B cell (primary cell): ENCODE results near the gene RAB8B. TPM values are rescaled to one million over a fixed set of nuclear protein-coding genes. Genes with fewer than 3 reads are reported as not detected.

Experiments
- ATAC-seq: fragments of 200-7000 bp; cut with Tn5 transposase; one replicate; pipeline ENCODE4 v1.10.0; 2021; ENCODE audit warnings: low read depth, mild to moderate bottlenecking, moderate number of reproducible peaks, moderate library complexity
- CTCF ChIA-PET: fragments of 350-600 bp; sonication (Branson Sonifier 250); formaldehyde crosslinking; loops from one replicate; lab custom pipeline; 2021; ENCODE audit warnings: antibody characterized with exemption, inconsistent platforms; lab: Charles Lee
- POLR2A ChIA-PET: fragments of 350-600 bp; sonication (Branson Sonifier 250); formaldehyde crosslinking; loops from one replicate; lab custom pipeline; 2021; ENCODE audit warnings: antibody characterized with exemption; lab: Charles Lee
- DNase-seq: peaks from one replicate; pipeline ENCODE4 v3.0.0; 2013
- H2AFZ ChIP-seq: 2 replicates; pipeline ENCODE4 v1.6.1; 2012; ENCODE audit warnings: mild to moderate bottlenecking, low read depth, low read length; ENCODE audit not compliant: insufficient read depth, poor library complexity, severe bottlenecking
- H3K27ac ChIP-seq, 2 donors: 1 replicate in 1 of 2; 2 replicates in 1 of 2; pipeline ENCODE4 v1.5.1; 2012 to 2013; ENCODE audit warnings: low read length in 2 of 2, mild to moderate bottlenecking in 2 of 2, moderate library complexity in 1 of 2
- H3K27me3 ChIP-seq, 4 experiments: fragments of 200-600 bp in 1 of 4; sonication (generic) in 1 of 4; replicated peaks in 1 of 4; 1 replicate in 2 of 4; 2 replicates in 2 of 4; pipeline versions ENCODE4 v1.6.1 to v1.7.0; 2013 to 2016; ENCODE audit warnings: low read length in 3 of 4, mild to moderate bottlenecking in 2 of 4, mixed read lengths in 1 of 4, moderate library complexity in 1 of 4; ENCODE audit not compliant: insufficient read depth in 4 of 4, control insufficient read depth in 3 of 4; ENCODE audit errors: control extremely low read depth in 1 of 4
- H3K36me3 ChIP-seq, 2 experiments: replicated peaks in 1 of 2; 1 replicate in 1 of 2; 2 replicates in 1 of 2; pipeline versions ENCODE4 v1.6.1 to v1.7.1; 2013; ENCODE audit warnings: low read length in 1 of 2; ENCODE audit not compliant: insufficient read depth in 2 of 2, control insufficient read depth in 1 of 2; ENCODE audit errors: control extremely low read depth in 1 of 2, extremely low read depth in 1 of 2
- H3K4me1 ChIP-seq, 2 donors: fragments of 200-600 bp in 1 of 2; sonication (generic) in 1 of 2; 1 replicate in 1 of 2; 2 replicates in 1 of 2; pipeline versions ENCODE4 v1.5.1 to v1.6.1; 2013 to 2017; ENCODE audit warnings: low read length in 2 of 2; ENCODE audit not compliant: control insufficient read depth in 2 of 2, insufficient read depth in 2 of 2
- H3K4me2 ChIP-seq: replicated peaks from 2 replicates; pipeline ENCODE3; 2012; ENCODE audit warnings: mild to moderate bottlenecking, low read depth, low read length; ENCODE audit not compliant: poor library complexity, severe bottlenecking
- H3K4me3 ChIP-seq, 5 experiments: fragments of 200-600 bp in 1 of 5; sonication (generic) in 1 of 5; 1 replicate in 3 of 5; 2 replicates in 2 of 5; pipeline versions ENCODE4 v1.5.1 to v1.7.0; 2011 to 2016; ENCODE audit warnings: low read length in 4 of 5, mild to moderate bottlenecking in 4 of 5, low read depth in 2 of 5, control low read depth in 1 of 5, moderate library complexity in 1 of 5; ENCODE audit not compliant: insufficient read depth in 1 of 5; ENCODE audit errors: control extremely low read depth in 1 of 5, extremely low read depth in 1 of 5
- H3K79me2 ChIP-seq: fragments of 200-600 bp; sonication (generic); one replicate; pipeline ENCODE4 v1.6.0; 2016; ENCODE audit warnings: low read length; ENCODE audit not compliant: control insufficient read depth, insufficient read depth
- H3K9ac ChIP-seq: fragments of 200-600 bp; sonication (generic); 2 replicates; pipeline ENCODE4 v1.6.1; 2017; ENCODE audit warnings: mild to moderate bottlenecking, low read length, moderate library complexity
- H3K9me3 ChIP-seq, 3 donors: one replicate each; pipeline versions ENCODE4 v1.6.1 to v1.7.1; 2013; ENCODE audit warnings: low read length in 2 of 3; ENCODE audit not compliant: control insufficient read depth in 2 of 3, insufficient read depth in 1 of 3; ENCODE audit errors: control extremely low read depth in 1 of 3
- H4K20me1 ChIP-seq: 2 replicates; pipeline ENCODE4 v1.6.0; 2012; ENCODE audit warnings: mild to moderate bottlenecking, low read length; ENCODE audit not compliant: insufficient read depth, control insufficient read depth, poor library complexity, severe bottlenecking
- H3K27ac Mint-ChIP-seq: one replicate; pipeline ENCODE4 v1.8.0; 2021; ENCODE audit warnings: mixed read lengths
- H3K27me3 Mint-ChIP-seq: one replicate; pipeline ENCODE4 v1.8.0; 2021; ENCODE audit warnings: mixed read lengths
- H3K4me1 Mint-ChIP-seq: one replicate; pipeline ENCODE4 v1.8.0; 2021; ENCODE audit warnings: mixed read lengths
- H3K4me3 Mint-ChIP-seq: one replicate; pipeline ENCODE4 v1.8.0; 2021; ENCODE audit warnings: mixed read lengths
- H3K9me3 Mint-ChIP-seq: one replicate; pipeline ENCODE4 v1.8.0; 2022; ENCODE audit warnings: mixed read lengths; ENCODE audit not compliant: insufficient read depth
- EZH2 ChIP-seq: IDR thresholded peaks from 2 replicates; pipeline ENCODE4 v1.6.1; 2012; ENCODE audit warnings: borderline replicate concordance, low read depth, mild to moderate bottlenecking, moderate library complexity, low read length; ENCODE audit not compliant: insufficient read depth, poor library complexity, severe bottlenecking
- WGBS: methylation state at CpG from one replicate; pipeline ENCODE4 v1.1.5; 2013; ENCODE audit warnings: missing lambda C conversion rate; ENCODE audit not compliant: insufficient coverage; 5-methylcytosine and 5-hydroxymethylcytosine counted together
- intact Hi-C: fragments of 100-400 bp; cut with micrococcal nuclease; formaldehyde crosslinking; loops from one replicate; pipeline ENCODE4 v1.10.0; 2022
- polyA plus RNA-seq: library from polyadenylated mRNA; depleted of rRNA; stranded (reverse); fragments of >200 nt; gene quantifications from 2 replicates; pipeline ENCODE4 v1.2.3, GENCODE V29; 2012
- total RNA-seq, 2 donors: library from RNA; stranded (reverse); fragments of 120-200 nt in 1 of 2; gene quantifications; 1 replicate in 1 of 2; 2 replicates in 1 of 2; pipeline versions ENCODE4 v1.2.3 to v1.2.4, GENCODE V29; 2013 to 2022
- TF ChIP-seq, protein P1 (sequence below): fragments of 200-600 bp; IDR thresholded peaks from one replicate; pipeline ENCODE4 v1.8.0; 2022; ENCODE audit warnings: antibody characterized with exemption, mild to moderate bottlenecking

RAB8B gene
- total and polyA plus RNA-seq, 2 donors (not counting 1 experiment from before 2014, with no cell fraction given), result 9.6 to 61.3 TPM

DNA sequence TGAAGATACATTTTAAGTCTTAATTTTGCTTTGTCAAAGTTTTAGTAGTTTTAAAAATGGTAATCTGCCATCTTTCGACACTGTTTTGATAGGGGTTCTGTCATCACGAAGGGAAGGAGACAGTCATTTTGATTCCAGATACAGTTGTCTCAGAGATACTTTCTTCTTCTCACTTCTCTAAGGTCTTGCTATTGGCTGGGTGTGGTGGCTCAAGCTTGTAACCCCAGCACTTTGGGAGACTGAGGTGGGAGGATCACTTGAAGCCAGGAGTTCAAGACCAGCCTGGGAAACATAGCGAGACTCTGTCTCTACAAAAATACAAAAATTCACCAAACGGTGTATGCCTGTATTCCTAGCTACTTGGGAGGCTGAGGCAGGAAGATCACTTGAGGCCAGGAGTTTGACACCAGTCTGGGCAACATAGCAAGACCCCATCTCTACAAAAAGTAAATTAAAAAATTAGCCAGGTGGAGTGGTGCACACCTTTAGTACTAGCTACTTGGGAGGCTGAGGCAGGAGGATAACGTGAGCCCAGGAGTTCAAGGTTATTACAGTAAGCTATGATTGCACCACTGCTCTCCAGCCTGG is 3.3 kb downstream of the RAB8B start:
- Mint-ChIP-seq H3K4me3 (peak overlapping the region; percentile 98), H3K27ac (peak overlapping the region; percentile 92), H3K4me1 (peaks cover 82% of the 10 kb centered on the region), H3K9me3 (no peaks in the 10 kb centered on the region), H3K27me3 (no peaks in the 10 kb centered on the region)
- Histone ChIP-seq H2AFZ (no peak overlapping the region), H3K36me3 (peaks cover 0 to 6% of the 10 kb centered on the region in 2 experiments), H3K4me1 (peaks cover 69 to 70% of the 10 kb centered on the region in 2 donors), H3K9me3 (no peaks in the 10 kb centered on the region), H3K79me2 (peaks cover 89% of the 10 kb centered on the region), H4K20me1 (peaks cover 17% of the 10 kb centered on the region), H3K4me3 (peak overlapping the region; percentile 21 to 95 (median 62)), H3K27ac (peak overlapping the region; percentile 92 to 93), H3K27me3 (no peaks in the 10 kb centered on the region), H3K4me2 (peak overlapping the region; percentile 93), H3K9ac (peak overlapping the region; percentile 55)
- ATAC-seq (no peak), DNase-seq (no peak)
- POLR2A ChIA-PET, result interaction anchor here (1.6 kb wide), 2 partner anchors 82 to 84 kb away, joined by 3 read pairs; no protein-coding TSS in a partner anchor
- intact Hi-C loops, result loop anchor here (5.0 kb wide), 2 partner anchors 35 to 285 kb away; no protein-coding TSS in a partner anchor
- WGBS, result 80% methylated on average over 2 of the region's 5 CpGs
- CTCF ChIA-PET, result interaction anchor here (0.8 to 3.1 kb wide), 9 partner anchors 10 to 312 kb away, joined by 3 to 17 read pairs (median 5); partner anchors contain the start of gene USP3
- no peak for TF ChIP-seq EZH2
- TF ChIP-seq, protein P1, sequence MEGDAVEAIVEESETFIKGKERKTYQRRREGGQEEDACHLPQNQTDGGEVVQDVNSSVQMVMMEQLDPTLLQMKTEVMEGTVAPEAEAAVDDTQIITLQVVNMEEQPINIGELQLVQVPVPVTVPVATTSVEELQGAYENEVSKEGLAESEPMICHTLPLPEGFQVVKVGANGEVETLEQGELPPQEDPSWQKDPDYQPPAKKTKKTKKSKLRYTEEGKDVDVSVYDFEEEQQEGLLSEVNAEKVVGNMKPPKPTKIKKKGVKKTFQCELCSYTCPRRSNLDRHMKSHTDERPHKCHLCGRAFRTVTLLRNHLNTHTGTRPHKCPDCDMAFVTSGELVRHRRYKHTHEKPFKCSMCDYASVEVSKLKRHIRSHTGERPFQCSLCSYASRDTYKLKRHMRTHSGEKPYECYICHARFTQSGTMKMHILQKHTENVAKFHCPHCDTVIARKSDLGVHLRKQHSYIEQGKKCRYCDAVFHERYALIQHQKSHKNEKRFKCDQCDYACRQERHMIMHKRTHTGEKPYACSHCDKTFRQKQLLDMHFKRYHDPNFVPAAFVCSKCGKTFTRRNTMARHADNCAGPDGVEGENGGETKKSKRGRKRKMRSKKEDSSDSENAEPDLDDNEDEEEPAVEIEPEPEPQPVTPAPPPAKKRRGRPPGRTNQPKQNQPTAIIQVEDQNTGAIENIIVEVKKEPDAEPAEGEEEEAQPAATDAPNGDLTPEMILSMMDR, result no peak

DNA sequence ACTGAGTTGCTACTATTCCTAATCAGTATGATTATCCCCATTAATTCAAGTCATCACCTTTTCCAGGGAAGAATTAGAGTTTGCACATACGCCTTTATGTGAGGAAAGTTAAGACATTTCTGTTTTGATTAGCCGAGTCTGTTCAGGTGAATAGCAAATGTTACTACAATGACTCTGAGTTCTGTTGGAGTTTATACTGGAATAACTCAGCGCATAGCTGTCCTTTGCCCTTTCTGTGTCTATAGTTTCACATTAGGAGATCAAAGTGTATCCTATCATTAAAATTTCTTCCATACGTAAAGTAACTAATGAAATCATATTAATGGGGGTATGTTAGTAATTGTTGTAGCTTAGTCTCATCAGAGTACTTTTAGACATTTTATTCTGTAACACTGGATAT is 4.9 kb downstream of the RAB8B start:
- Mint-ChIP-seq H3K27me3 (no peaks in the 10 kb centered on the region), H3K9me3 (no peaks in the 10 kb centered on the region), H3K4me3 (peak overlapping the region; percentile 79), H3K4me1 (peaks cover 83% of the 10 kb centered on the region), H3K27ac (peak overlapping the region; percentile 67)
- H2AFZ ChIP-seq, result no peak overlapping the region
- H3K9me3 ChIP-seq, result no peaks in the 10 kb centered on the region
- peaks cover 22% of the 10 kb centered on the region for H4K20me1 ChIP-seq
- intact Hi-C loops, result loop anchor here (1.0 to 5.0 kb wide), 4 partner anchors 9 to 283 kb away; no protein-coding TSS in a partner anchor
- H3K4me3 ChIP-seq, result peak overlapping the region in 4 of 5 experiments; percentile 5 to 53 (median 24)
- peak overlapping the region; percentile 93 for H3K4me2 ChIP-seq
- no peaks in the 10 kb centered on the region for H3K27me3 ChIP-seq
- peak overlapping the region; percentile 7 for H3K9ac ChIP-seq
- peaks cover 98% of the 10 kb centered on the region for H3K79me2 ChIP-seq
- POLR2A ChIA-PET, result interaction anchor here (0.7 to 1.4 kb wide), 4 partner anchors 9 to 350 kb away, joined by 3 to 4 read pairs (median 4); no protein-coding TSS in a partner anchor
- ATAC-seq (no peak), DNase-seq (no peak)
- CTCF ChIA-PET, result interaction anchor here (1.0 to 3.8 kb wide), 5 partner anchors 8 to 84 kb away, joined by 3 to 22 read pairs (median 4); partner anchors contain the start of gene APH1B
- peak overlapping the region; percentile 92 to 93 for H3K27ac ChIP-seq
- TF ChIP-seq, protein P1, result no peak
- no peak for TF ChIP-seq EZH2
- H3K36me3 ChIP-seq, result peaks cover 3 to 7% of the 10 kb centered on the region in 2 experiments
- WGBS, result 0% methylated on average over 1 of the region's 4 CpGs
- peaks cover 63 to 66% of the 10 kb centered on the region in 2 donors for H3K4me1 ChIP-seq
